ENCODE measurements around the gene CALD1. TPM values are rescaled to one million over a fixed set of nuclear protein-coding genes. Genes with fewer than 3 reads are reported as not detected.

CALD1 gene
- total and polyA plus RNA-seq, 8 donors: 137 to 248 (median 224) TPM

DNA sequence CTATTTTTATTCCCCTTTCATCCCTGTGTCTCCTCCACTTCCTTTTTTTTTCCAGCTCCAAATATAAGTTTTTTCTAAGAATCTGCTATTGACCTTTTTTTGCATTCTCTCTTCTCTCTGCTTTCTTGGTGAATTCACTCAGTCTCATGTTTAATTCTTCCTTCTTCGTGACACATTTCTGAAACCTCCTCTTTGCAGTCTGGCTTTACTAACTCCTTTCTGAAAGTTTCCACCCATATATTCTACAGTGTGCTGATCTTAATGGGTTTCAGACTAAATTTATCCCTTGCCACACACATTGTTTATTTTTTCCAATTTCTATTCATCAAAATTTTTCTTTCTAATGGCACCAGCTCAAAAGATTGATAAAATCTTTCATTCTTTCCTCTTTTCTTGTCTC is 47.8 kb upstream of the CALD1 start:
- intact Hi-C loops (cut with DNase I): no loop called here
- DNase-seq (no peak), ATAC-seq (no peak)
- Histone ChIP-seq H3K36me3 (no peaks in the 10 kb centered on the region), H3K27ac (peak overlapping the region in 1 of 2 donors; percentile 44), H3K4me1 (no peaks in the 10 kb centered on the region), H3K27me3 (no peaks in the 10 kb centered on the region), H3K4me3 (no peak overlapping the region), H3K9me3 (no peaks in the 10 kb centered on the region)
- TF ChIP-seq, protein P1, sequence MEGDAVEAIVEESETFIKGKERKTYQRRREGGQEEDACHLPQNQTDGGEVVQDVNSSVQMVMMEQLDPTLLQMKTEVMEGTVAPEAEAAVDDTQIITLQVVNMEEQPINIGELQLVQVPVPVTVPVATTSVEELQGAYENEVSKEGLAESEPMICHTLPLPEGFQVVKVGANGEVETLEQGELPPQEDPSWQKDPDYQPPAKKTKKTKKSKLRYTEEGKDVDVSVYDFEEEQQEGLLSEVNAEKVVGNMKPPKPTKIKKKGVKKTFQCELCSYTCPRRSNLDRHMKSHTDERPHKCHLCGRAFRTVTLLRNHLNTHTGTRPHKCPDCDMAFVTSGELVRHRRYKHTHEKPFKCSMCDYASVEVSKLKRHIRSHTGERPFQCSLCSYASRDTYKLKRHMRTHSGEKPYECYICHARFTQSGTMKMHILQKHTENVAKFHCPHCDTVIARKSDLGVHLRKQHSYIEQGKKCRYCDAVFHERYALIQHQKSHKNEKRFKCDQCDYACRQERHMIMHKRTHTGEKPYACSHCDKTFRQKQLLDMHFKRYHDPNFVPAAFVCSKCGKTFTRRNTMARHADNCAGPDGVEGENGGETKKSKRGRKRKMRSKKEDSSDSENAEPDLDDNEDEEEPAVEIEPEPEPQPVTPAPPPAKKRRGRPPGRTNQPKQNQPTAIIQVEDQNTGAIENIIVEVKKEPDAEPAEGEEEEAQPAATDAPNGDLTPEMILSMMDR (IDR thresholded peaks at IDR 0.05): no peak

DNA sequence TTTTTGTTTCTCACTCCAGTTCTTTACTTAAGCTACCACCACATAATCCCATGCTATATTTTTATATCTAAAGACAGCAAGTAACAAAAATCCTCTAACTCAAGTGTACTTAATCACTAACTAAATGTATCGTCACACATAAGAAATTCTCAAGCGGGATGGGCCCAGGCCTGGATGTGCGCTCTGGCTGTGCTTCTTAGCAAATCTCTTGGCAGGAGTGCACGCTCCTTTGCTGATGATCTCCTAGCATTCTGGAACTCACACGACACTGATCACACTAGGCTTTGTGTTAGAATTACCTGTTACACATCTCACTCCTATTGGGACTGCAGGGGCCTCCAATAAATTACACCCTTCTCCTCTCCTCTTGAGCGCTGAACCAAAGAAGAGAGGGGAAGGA is 46.7 kb upstream of the CALD1 start:
- no peaks in the 10 kb centered on the region for H3K4me1 ChIP-seq
- no peaks in the 10 kb centered on the region for H3K27me3 ChIP-seq
- no peaks in the 10 kb centered on the region for H3K9me3 ChIP-seq
- H3K4me3 ChIP-seq: no peak overlapping the region
- DNase-seq (no peak), ATAC-seq (no peak)
- no peaks in the 10 kb centered on the region for H3K36me3 ChIP-seq
- H3K27ac ChIP-seq: no peak overlapping the region
- TF ChIP-seq, protein P1 (IDR thresholded peaks at IDR 0.05): no peak
- intact Hi-C loops (cut with DNase I): no loop called here

DNA sequence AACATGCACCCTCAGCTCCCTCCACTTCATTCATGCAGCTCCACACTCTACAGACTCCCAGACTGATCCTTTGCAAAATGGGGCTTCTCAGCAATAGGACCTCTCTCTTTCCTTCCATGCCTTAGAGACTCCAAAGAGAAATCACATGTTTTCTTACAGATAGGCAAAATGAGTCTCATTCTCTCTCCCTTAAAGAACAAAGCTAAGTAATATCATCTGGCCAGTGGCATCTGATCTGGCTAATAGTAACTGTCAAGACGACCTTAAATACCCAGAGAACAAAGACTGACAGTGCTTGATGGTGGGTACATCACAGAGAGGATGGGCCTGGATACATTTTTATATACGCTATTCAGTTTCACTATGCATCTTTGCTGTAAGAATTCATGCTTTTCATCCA is 43.1 kb upstream of the CALD1 start:
- Histone ChIP-seq H3K36me3 (no peaks in the 10 kb centered on the region), H3K9me3 (no peaks in the 10 kb centered on the region), H3K4me1 (no peaks in the 10 kb centered on the region), H3K4me3 (no peak overlapping the region), H3K27me3 (no peaks in the 10 kb centered on the region), H3K27ac (no peak overlapping the region)
- ATAC-seq: no peak
- TF ChIP-seq, protein P1 (IDR thresholded peaks at IDR 0.05): no peak
- no peak for DNase-seq
- intact Hi-C loops (cut with DNase I): no loop called here

DNA sequence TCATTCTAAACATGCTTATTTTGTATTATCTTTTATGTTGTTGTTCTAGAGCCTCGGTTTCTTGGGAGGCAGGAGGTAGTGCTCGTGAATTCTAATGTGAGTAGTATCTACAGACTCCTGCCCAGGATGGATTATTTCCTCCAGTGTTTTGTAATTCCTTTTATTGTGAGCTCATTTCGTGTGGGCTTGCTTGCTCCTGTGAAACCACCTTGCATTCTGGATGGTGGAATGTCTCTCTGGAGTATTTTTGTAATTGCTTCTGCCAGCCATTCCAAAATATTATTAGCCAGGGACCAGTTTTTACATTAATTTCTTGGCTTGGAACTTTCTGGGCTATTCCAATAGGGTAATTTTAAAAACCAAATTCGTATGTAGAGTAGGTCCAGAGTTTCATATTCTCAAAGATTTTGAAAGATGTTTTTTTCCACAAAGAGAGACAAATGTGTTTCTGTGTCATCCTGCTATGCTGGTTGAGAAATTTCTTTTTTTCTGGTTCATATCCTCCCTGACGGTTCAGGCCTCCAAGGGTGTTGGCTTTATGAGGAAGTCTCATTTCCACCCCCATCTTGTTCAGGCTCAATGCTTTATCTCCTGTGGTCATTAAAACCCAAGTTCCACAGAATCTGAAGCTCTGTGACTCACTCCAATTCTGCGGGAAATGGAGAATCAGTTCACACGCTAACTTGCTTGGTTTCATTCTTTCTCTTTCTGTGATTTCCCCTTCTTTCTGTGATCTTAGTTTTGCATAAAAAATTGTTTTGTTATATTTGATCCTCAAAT is 41.7 kb upstream of the CALD1 start:
- Histone ChIP-seq H3K27me3 (no peaks in the 10 kb centered on the region), H3K4me3 (no peak overlapping the region), H3K36me3 (no peaks in the 10 kb centered on the region), H3K9me3 (no peaks in the 10 kb centered on the region), H3K27ac (peak overlapping the region in 1 of 2 donors; percentile 9), H3K4me1 (no peaks in the 10 kb centered on the region)
- intact Hi-C loops (cut with DNase I): no loop called here
- TF ChIP-seq, protein P1 (IDR thresholded peaks at IDR 0.05): no peak
- DNase-seq (no peak), ATAC-seq (peak; percentile 77)

DNA sequence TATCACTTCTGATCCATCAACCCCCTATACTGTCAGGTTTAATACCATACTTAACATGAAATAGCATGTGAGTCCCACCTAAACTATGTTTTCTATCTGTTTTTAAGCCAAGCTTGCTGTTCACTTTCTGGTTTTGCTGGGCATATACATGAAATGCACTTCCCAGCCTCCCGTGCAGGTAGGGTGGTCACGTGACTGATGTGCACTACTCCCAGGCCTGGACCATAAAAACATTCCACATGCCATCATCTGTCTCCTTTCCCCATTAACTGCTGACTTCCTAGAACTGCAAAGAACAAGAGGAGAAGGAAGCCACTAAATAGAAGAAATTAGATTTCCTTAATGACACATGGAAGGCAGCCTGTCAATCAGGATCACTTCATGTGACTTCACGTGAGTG is 40.1 kb upstream of the CALD1 start:
- H3K9me3 ChIP-seq: no peaks in the 10 kb centered on the region

More for the DNA sequence above, 40.1 kb upstream of the CALD1 start:
- H3K27me3 ChIP-seq: no peaks in the 10 kb centered on the region
- no peak overlapping the region for H3K27ac ChIP-seq
- TF ChIP-seq, protein P1 (IDR thresholded peaks at IDR 0.05): no peak
- no peak overlapping the region for H3K4me3 ChIP-seq
- DNase-seq: no peak
- intact Hi-C loops (cut with DNase I): no loop called here
- H3K4me1 ChIP-seq: no peaks in the 10 kb centered on the region
- ATAC-seq: no peak
- no peaks in the 10 kb centered on the region for H3K36me3 ChIP-seq

Data from left lung (tissue), 10 donors.